RKO (cell line): ENCODE data around the gene HOXC6.

Experiments
- DNase-seq: peaks from one replicate; pipeline ENCODE4 v3.0.0-alpha.2; 2016; ENCODE audit warnings: low spot score

The HOXC6 gene

GRCh38 chr12:53990311-53991076, 37.7 kb upstream of the HOXC6 start:
- DNase-seq, result no peak

GRCh38 chr12:53991077-53991460, 37.2 kb upstream of the HOXC6 start:
- DNase-seq, result no peak

GRCh38 chr12:53992377-53992889, 35.8 kb upstream of the HOXC6 start:
- DNase-seq, result no peak

GRCh38 chr12:53993162-53994008, 34.9 kb upstream of the HOXC6 start:
- no peak for DNase-seq

GRCh38 chr12:53994009-53994263, 34.3 kb upstream of the HOXC6 start:
- no peak for DNase-seq

- DNase-seq, result peak; percentile 22
Measured at GRCh38 chr12:53994264-53995001, 33.8 kb upstream of the HOXC6 start.

- DNase-seq, result no peak
Measured at GRCh38 chr12:53995002-53995377, 33.2 kb upstream of the HOXC6 start.

GRCh38 chr12:53995378-53996239, 32.6 kb upstream of the HOXC6 start:
- peak; percentile 84 for DNase-seq

- DNase-seq, result peak; percentile 49
Measured at GRCh38 chr12:53996240-53997203, 31.7 kb upstream of the HOXC6 start.

- DNase-seq, result no peak
Measured at GRCh38 chr12:53997204-53998109, 30.8 kb upstream of the HOXC6 start.

- DNase-seq, result no peak
Measured at GRCh38 chr12:53998110-53998899, 29.9 kb upstream of the HOXC6 start.

GRCh38 chr12:53998900-53999236, 29.4 kb upstream of the HOXC6 start:
- DNase-seq, result no peak

GRCh38 chr12:53999559-54000115, 28.6 kb upstream of the HOXC6 start:
- no peak for DNase-seq

- DNase-seq, result no peak
Measured at GRCh38 chr12:54000116-54001114, 27.8 kb upstream of the HOXC6 start, which contains the start of gene HOXC9. Gene HOXC9, plus strand, starts transcription at chr12:54000161. Its CDS starts 28 bp downstream, at chr12:54000189.

GRCh38 chr12:54001283-54002187, 26.7 kb upstream of the HOXC6 start:
- DNase-seq, result no peak
